HepG2 (cell line): ENCODE results near the gene PSMD9. TPM values are rescaled to one million over a fixed set of nuclear protein-coding genes. Genes with fewer than 3 reads are reported as not detected.
A peak's percentile ranks its signal among the peaks of the same experiment; 100 is the strongest.

ENCODE experiments used
- ATAC-seq: fragments of 200-7000 bp; cut with Tn5 transposase; 3 replicates; pipeline ENCODE4 v1.9.1; 2020; ENCODE audit warnings: mild to moderate bottlenecking, moderate library complexity
- BruUV-seq: library from RNA; stranded (reverse); fragments of 400-500 nt; replicated peaks from 2 replicates; lab custom pipeline; 2021; lab: Mats Ljungman, UMichigan
- CTCF ChIA-PET: fragments of 300-600 bp; formaldehyde crosslinking; extraction: SDS; loops from one replicate; lab custom pipeline; 2021; ENCODE audit warnings: low total read pairs, inconsistent platforms, low intra/inter-chr PET ratio; lab: Yijun Ruan, JAX
- POLR2A ChIA-PET: fragments of 350-600 bp; sonication (Branson Sonifier 250); formaldehyde crosslinking; loops from one replicate; lab custom pipeline; 2020; ENCODE audit warnings: antibody characterized with exemption, inconsistent platforms; lab: Yijun Ruan, JAX
- DNase-seq: peaks from one replicate; pipeline ENCODE4 v3.0.0-alpha.2; 2015; ENCODE audit warnings: low spot score
- FAIRE-seq: peaks from 3 replicates; lab custom pipeline; 2011; peaks lifted over from hg19 to GRCh38; lab: Jason Lieb, UNC
- H2AFZ ChIP-seq: one replicate; pipeline ENCODE4 v1.6.1; 2011; ENCODE audit warnings: low read length, inconsistent platforms
- H3K27ac ChIP-seq: fragments of 300-600 bp; 3 replicates; pipeline ENCODE4 v1.8.0; 2011; ENCODE audit warnings: mixed run types, mild to moderate bottlenecking, mixed read lengths, low read length, inconsistent platforms; ENCODE audit not compliant: insufficient read depth; ENCODE audit errors: extremely low read length
- H3K27me3 ChIP-seq, 2 experiments: fragments of 200-600 bp in 1 of 2; 2 replicates in 1 of 2; 3 replicates in 1 of 2; pipeline versions ENCODE4 v1.6.0 to v1.8.0; 2011; ENCODE audit warnings: low read length in 2 of 2, mild to moderate bottlenecking in 2 of 2, moderate library complexity in 2 of 2, inconsistent platforms in 1 of 2; ENCODE audit not compliant: insufficient read depth in 2 of 2, control insufficient read depth in 1 of 2
- H3K36me3 ChIP-seq, 2 experiments: fragments of 200-600 bp in 1 of 2; replicated peaks in 1 of 2; 2 replicates in 1 of 2; 3 replicates in 1 of 2; pipeline versions ENCODE4 v1.5.1 to v1.8.0; 2011; ENCODE audit warnings: low read length in 2 of 2, inconsistent platforms in 1 of 2; ENCODE audit not compliant: insufficient read depth in 2 of 2, control insufficient read depth in 1 of 2
- H3K4me1 ChIP-seq: 2 replicates; pipeline ENCODE4 v1.5.1; 2012; ENCODE audit warnings: low read length, inconsistent platforms; ENCODE audit not compliant: insufficient read depth
- H3K4me2 ChIP-seq: 2 replicates; pipeline ENCODE4 v1.6.0; 2011; ENCODE audit warnings: low read depth, low read length, inconsistent platforms
- H3K4me3 ChIP-seq, 3 experiments: fragments of 200-600 bp in 1 of 3; sonication (generic), shearing (Covaris generic) in 1 of 3; replicated peaks in 1 of 3; 2 replicates each; pipeline ENCODE4 v1.5.1; 2011 to 2016; ENCODE audit warnings: low read length in 3 of 3, inconsistent platforms in 2 of 3, low read depth in 2 of 3, mild to moderate bottlenecking in 2 of 3, control low read depth in 1 of 3, mixed read lengths in 1 of 3; ENCODE audit not compliant: insufficient read depth in 1 of 3
- H3K79me2 ChIP-seq: one replicate; pipeline ENCODE4 v1.6.1; 2011; ENCODE audit warnings: low read length, inconsistent platforms; ENCODE audit not compliant: insufficient read depth
- H3K9ac ChIP-seq: 2 replicates; pipeline ENCODE4 v1.6.0; 2011; ENCODE audit warnings: mild to moderate bottlenecking, low read depth, low read length, inconsistent platforms; ENCODE audit not compliant: insufficient read depth
- H3K9me3 ChIP-seq: 2 replicates; pipeline ENCODE4 v1.5.1; 2012; ENCODE audit warnings: mild to moderate bottlenecking, low read length
- H4K20me1 ChIP-seq: 2 replicates; pipeline ENCODE4 v1.6.0; 2011; ENCODE audit warnings: inconsistent platforms, mild to moderate bottlenecking, low read length, moderate library complexity; ENCODE audit not compliant: insufficient read depth
- KLF15 ChIP-seq: sonication (generic); formaldehyde crosslinking; IDR thresholded peaks from 2 replicates; pipeline ENCODE4 v1.8.1; 2023; ENCODE audit warnings: borderline replicate concordance, mild to moderate bottlenecking, inconsistent platforms, missing genetic modification reagents, mixed read lengths
- MED8 ChIP-seq: sonication (generic); formaldehyde crosslinking; IDR thresholded peaks from 2 replicates; pipeline ENCODE4 v1.8.1; 2023; ENCODE audit warnings: mild to moderate bottlenecking, missing genetic modification reagents; ENCODE audit not compliant: insufficient replicate concordance
- PCBP2 ChIP-seq: fragments of 200-400 bp; formaldehyde crosslinking; optimal IDR thresholded peaks from 2 replicates; pipeline ENCODE3; 2018; ENCODE audit warnings: low read length, low read depth; ENCODE audit not compliant: poor library complexity, severe bottlenecking
- POLR2A ChIP-seq, 2 experiments: IDR thresholded peaks; 2 replicates each; pipeline ENCODE4 v1.6.1; 2011; ENCODE audit warnings: low read depth in 2 of 2, low read length in 2 of 2, mild to moderate bottlenecking in 1 of 2, moderate library complexity in 1 of 2; ENCODE audit not compliant: insufficient read depth in 1 of 2
- REL ChIP-seq: sonication (generic); formaldehyde crosslinking; conservative IDR thresholded peaks from 2 replicates; pipeline ENCODE4 v1.8.0; 2022; ENCODE audit warnings: mild to moderate bottlenecking, missing genetic modification reagents, moderate library complexity
- SATB2 ChIP-seq: sonication (generic); formaldehyde crosslinking; IDR thresholded peaks from 2 replicates; pipeline ENCODE4 v1.5.0; 2020; ENCODE audit warnings: missing genetic modification reagents
- SMARCE1 ChIP-seq: fragments of 450-650 bp; IDR thresholded peaks from 2 replicates; pipeline ENCODE4 v1.6.1; 2017; ENCODE audit warnings: borderline replicate concordance
- SP1 ChIP-seq, 2 experiments: fragments of 450-650 bp in 1 of 2; sonication (generic) in 1 of 2; formaldehyde crosslinking in 1 of 2; IDR thresholded peaks; 2 replicates each; pipeline versions ENCODE4 v1.4.0 to v1.6.1; 2016 to 2020; ENCODE audit warnings: missing genetic modification reagents in 1 of 2
- YEATS4 ChIP-seq: sonication (generic); formaldehyde crosslinking; IDR thresholded peaks from 2 replicates; pipeline ENCODE4 v1.4.0; 2020; ENCODE audit warnings: missing genetic modification reagents, borderline replicate concordance
- ZBTB8A ChIP-seq: sonication (generic); formaldehyde crosslinking; IDR thresholded peaks from 2 replicates; pipeline ENCODE4 v1.4.0; 2020; ENCODE audit warnings: mild to moderate bottlenecking, low read depth, missing genetic modification reagents, borderline replicate concordance
- ZMAT3 ChIP-seq: sonication (generic); formaldehyde crosslinking; conservative IDR thresholded peaks from 2 replicates; pipeline ENCODE4 v1.7.0; 2021; ENCODE audit warnings: missing genetic modification reagents
- ZNF333 ChIP-seq: sonication (generic); formaldehyde crosslinking; IDR thresholded peaks from 2 replicates; pipeline ENCODE4 v1.4.0; 2020; ENCODE audit warnings: mild to moderate bottlenecking, missing genetic modification reagents, borderline replicate concordance
- ZNF460 ChIP-seq: sonication (generic); formaldehyde crosslinking; IDR thresholded peaks from 2 replicates; pipeline ENCODE4 v1.5.1; 2020; ENCODE audit warnings: missing genetic modification reagents, mild to moderate bottlenecking, borderline replicate concordance
- ZNF562 ChIP-seq: sonication (generic); formaldehyde crosslinking; IDR thresholded peaks from 2 replicates; pipeline ENCODE4 v1.8.0; 2022; ENCODE audit warnings: missing genetic modification reagents, borderline replicate concordance
- ZNF746 ChIP-seq: sonication (generic); formaldehyde crosslinking; IDR thresholded peaks from 2 replicates; pipeline ENCODE4 v1.8.0; 2022; ENCODE audit warnings: mild to moderate bottlenecking, missing genetic modification reagents
- ZNF782 ChIP-seq: sonication (generic); formaldehyde crosslinking; IDR thresholded peaks from 2 replicates; pipeline ENCODE4 v1.4.0; 2020; ENCODE audit warnings: missing genetic modification reagents, mild to moderate bottlenecking, borderline replicate concordance
- WGBS: methylation state at CpG from one replicate; pipeline ENCODE4 v1.1.6; 2017; ENCODE audit warnings: low lambda C conversion rate; 5-methylcytosine and 5-hydroxymethylcytosine counted together
- in situ Hi-C: cut with HindIII; loops from 2 replicates; pipeline ENCODE4 v1.10.0; 2017; ENCODE audit warnings: low pct_unique_long_range_greater_than_20kb; ENCODE audit not compliant: extremely low pct_ligation_motif_present
- intact Hi-C: fragments of 100-400 bp; cut with micrococcal nuclease; formaldehyde crosslinking; loops from one replicate; pipeline ENCODE4 v1.10.0; 2022; ENCODE audit not compliant: unreplicated experiment
- polyA plus RNA-seq, 8 experiments: library from polyadenylated mRNA; depleted of rRNA in 3 of 8; stranded (reverse) in 7 of 8; unstranded in 1 of 8; fragments of >200 nt; fragmentation: Illumina TruSeq in 4 of 8; extraction: Trizol in 4 of 8; gene quantifications; 2 replicates each; pipeline versions ENCODE4 v1.2.1 to v1.2.3, GENCODE V29; 2011 to 2016; ENCODE audit warnings: low read depth in 4 of 8, missing spikeins in 1 of 8, mixed read lengths in 1 of 8; ENCODE audit not compliant: insufficient read depth in 1 of 8
- total RNA-seq, 5 experiments: library from RNA; depleted of rRNA; stranded (reverse); fragments of >200 nt; fragmentation: Illumina TruSeq; extraction: Trizol; gene quantifications; 2 replicates each; pipeline ENCODE4 v1.2.3, GENCODE V29; 2016; ENCODE audit warnings: low read depth in 1 of 5
- TF ChIP-seq, protein P1 (sequence below): sonication (generic); formaldehyde crosslinking; IDR thresholded peaks from 2 replicates; pipeline ENCODE4 v1.8.1; 2023; ENCODE audit warnings: missing genetic modification reagents, inconsistent platforms, borderline replicate concordance
- TF ChIP-seq, protein P2 (sequence below): sonication (generic); formaldehyde crosslinking; IDR thresholded peaks from 2 replicates; pipeline ENCODE4 v1.4.0; 2020; ENCODE audit warnings: missing genetic modification reagents, borderline replicate concordance
- TF ChIP-seq, protein P3 (sequence below): sonication (generic); formaldehyde crosslinking; IDR thresholded peaks from 2 replicates; pipeline ENCODE4 v1.4.0; 2020; ENCODE audit warnings: missing genetic modification reagents, low read depth, mild to moderate bottlenecking, borderline replicate concordance

Gene PSMD9
- total and polyA plus RNA-seq, 2 of the 13 experiments (the other 11 are each of a cell fraction or from before 2014, with no cell fraction given), result 41.4 to 61.1 TPM

DNA sequence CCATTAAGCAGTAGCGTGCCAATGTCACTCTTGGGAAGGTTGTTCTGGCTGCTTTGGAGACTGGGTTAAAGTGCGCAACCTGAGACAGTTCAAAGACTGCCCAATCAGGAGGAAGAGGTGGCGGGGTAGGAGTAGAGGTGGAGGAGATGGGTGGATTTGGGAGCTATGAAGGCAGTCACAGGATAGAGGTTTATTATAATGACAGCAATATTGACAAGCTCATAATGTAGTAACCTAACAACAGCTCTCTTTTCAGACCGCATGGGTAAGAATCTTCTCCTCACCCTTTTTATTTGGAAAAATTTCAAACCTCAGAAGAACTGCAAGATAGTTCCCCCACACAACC, 5.3 kb upstream of the PSMD9 start:
- Histone ChIP-seq H3K27me3 (no peaks in the 10 kb centered on the region), H3K4me1 (peaks cover 41% of the 10 kb centered on the region), H3K36me3 (no peaks in the 10 kb centered on the region), H3K4me2 (peak overlapping the region; percentile 70), H2AFZ (no peak overlapping the region), H3K9ac (peak overlapping the region; percentile 7; the same call in 1 of the 2 replicates), H4K20me1 (no peaks in the 10 kb centered on the region), H3K4me3 (peak overlapping the region in 1 of 3 experiments; percentile 12; a peak in 1 of 6 replicates), H3K79me2 (no peaks in the 10 kb centered on the region), H3K9me3 (no peaks in the 10 kb centered on the region), H3K27ac (no peak overlapping the region)
- no peak for DNase-seq
- POLR2A ChIA-PET, result interaction anchor here (0.6 to 1.4 kb wide), 5 partner anchors 19 to 86 kb away, joined by 3 to 5 read pairs (median 3); partner anchors contain the start of gene HPD
- intact Hi-C loops, result no loop called here
- CTCF ChIA-PET, result no interaction called here
- peak; percentile 76 for ATAC-seq
- WGBS, result 21% methylated on average over 4 of the region's 4 CpGs
- in situ Hi-C loops, result no loop called here
- BruUV-seq, result no TSS peak
- FAIRE-seq, result no peak
- TF ChIP-seq SATB2 (CRISPR knock-in tag), result no peak
- TF ChIP-seq POLR2A (IDR thresholded peaks at IDR 0.05; ENCODE audit: insufficient read depth in 1 of 2, low read depth in 2 of 2, low read length in 2 of 2), result peak in 1 of 2 experiments; percentile 34; a peak in 1 of 4 replicates
- TF ChIP-seq ZMAT3 (CRISPR knock-in tag), result no peak
- no peak for TF ChIP-seq ZNF562 (CRISPR knock-in tag)
- TF ChIP-seq ZBTB8A (CRISPR knock-in tag), result no peak
- no peak for TF ChIP-seq ZNF333 (CRISPR knock-in tag)
- TF ChIP-seq, protein P1, sequence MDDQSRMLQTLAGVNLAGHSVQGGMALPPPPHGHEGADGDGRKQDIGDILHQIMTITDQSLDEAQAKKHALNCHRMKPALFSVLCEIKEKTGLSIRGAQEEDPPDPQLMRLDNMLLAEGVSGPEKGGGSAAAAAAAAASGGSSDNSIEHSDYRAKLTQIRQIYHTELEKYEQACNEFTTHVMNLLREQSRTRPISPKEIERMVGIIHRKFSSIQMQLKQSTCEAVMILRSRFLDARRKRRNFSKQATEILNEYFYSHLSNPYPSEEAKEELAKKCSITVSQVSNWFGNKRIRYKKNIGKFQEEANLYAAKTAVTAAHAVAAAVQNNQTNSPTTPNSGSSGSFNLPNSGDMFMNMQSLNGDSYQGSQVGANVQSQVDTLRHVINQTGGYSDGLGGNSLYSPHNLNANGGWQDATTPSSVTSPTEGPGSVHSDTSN (CRISPR knock-in tag), result no peak
- TF ChIP-seq, protein P2, sequence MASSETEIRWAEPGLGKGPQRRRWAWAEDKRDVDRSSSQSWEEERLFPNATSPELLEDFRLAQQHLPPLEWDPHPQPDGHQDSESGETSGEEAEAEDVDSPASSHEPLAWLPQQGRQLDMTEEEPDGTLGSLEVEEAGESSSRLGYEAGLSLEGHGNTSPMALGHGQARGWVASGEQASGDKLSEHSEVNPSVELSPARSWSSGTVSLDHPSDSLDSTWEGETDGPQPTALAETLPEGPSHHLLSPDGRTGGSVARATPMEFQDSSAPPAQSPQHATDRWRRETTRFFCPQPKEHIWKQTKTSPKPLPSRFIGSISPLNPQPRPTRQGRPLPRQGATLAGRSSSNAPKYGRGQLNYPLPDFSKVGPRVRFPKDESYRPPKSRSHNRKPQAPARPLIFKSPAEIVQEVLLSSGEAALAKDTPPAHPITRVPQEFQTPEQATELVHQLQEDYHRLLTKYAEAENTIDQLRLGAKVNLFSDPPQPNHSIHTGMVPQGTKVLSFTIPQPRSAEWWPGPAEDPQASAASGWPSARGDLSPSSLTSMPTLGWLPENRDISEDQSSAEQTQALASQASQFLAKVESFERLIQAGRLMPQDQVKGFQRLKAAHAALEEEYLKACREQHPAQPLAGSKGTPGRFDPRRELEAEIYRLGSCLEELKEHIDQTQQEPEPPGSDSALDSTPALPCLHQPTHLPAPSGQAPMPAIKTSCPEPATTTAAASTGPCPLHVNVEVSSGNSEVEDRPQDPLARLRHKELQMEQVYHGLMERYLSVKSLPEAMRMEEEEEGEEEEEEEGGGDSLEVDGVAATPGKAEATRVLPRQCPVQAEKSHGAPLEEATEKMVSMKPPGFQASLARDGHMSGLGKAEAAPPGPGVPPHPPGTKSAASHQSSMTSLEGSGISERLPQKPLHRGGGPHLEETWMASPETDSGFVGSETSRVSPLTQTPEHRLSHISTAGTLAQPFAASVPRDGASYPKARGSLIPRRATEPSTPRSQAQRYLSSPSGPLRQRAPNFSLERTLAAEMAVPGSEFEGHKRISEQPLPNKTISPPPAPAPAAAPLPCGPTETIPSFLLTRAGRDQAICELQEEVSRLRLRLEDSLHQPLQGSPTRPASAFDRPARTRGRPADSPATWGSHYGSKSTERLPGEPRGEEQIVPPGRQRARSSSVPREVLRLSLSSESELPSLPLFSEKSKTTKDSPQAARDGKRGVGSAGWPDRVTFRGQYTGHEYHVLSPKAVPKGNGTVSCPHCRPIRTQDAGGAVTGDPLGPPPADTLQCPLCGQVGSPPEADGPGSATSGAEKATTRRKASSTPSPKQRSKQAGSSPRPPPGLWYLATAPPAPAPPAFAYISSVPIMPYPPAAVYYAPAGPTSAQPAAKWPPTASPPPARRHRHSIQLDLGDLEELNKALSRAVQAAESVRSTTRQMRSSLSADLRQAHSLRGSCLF, result no peak
- no peak for TF ChIP-seq ZNF460
- no peak for TF ChIP-seq SMARCE1
- no peak for TF ChIP-seq SP1 (IDR thresholded peaks at IDR 0.05)
- no peak for TF ChIP-seq SP1 (CRISPR knock-in tag; IDR thresholded peaks at IDR 0.05)
- no peak for TF ChIP-seq MED8 (CRISPR knock-in tag)
- TF ChIP-seq ZNF782, result no peak
- TF ChIP-seq, protein P3, sequence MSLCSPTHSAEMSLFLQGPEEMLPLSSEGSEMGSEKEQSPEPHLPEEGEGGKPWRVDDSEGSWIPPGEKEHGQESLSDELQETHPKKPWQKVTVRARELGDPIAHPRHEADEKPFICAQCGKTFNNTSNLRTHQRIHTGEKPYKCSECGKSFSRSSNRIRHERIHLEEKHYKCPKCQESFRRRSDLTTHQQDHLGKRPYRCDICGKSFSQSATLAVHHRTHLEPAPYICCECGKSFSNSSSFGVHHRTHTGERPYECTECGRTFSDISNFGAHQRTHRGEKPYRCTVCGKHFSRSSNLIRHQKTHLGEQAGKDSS (CRISPR knock-in tag), result no peak
- TF ChIP-seq PCBP2, result no peak
- no peak for TF ChIP-seq KLF15 (CRISPR knock-in tag)
- TF ChIP-seq YEATS4 (CRISPR knock-in tag), result 0 out of 2 replicates have a peak, but pooled peaks have one; percentile 4
- no peak for TF ChIP-seq ZNF746
- TF ChIP-seq REL (CRISPR knock-in tag), result no peak
